ENCODE results near the gene GOLGA6L2. TPM values are rescaled to one million over a fixed set of nuclear protein-coding genes. Genes with fewer than 3 reads are reported as not detected.
"Not testable (repeated sequence)": the region's sequence is repeated elsewhere in the genome, so short reads cannot be mapped to it uniquely, and the experiment has no call there.

GOLGA6L2 gene
- total RNA-seq, 1 donor from 2014 or later = not detected

GRCh38 chr15:23416349-23417276 lies 30.4 kb downstream of the GOLGA6L2 start:
- Mint-ChIP-seq H3K27ac (ENCODE audit: unreplicated experiment) (no peak overlapping the region), H3K4me1 (ENCODE audit: low read depth, unreplicated experiment) (no peaks in the 10 kb centered on the region), H3K36me3 (ENCODE audit: unreplicated experiment) (no peaks in the 10 kb centered on the region), H3K4me3 (ENCODE audit: unreplicated experiment) (no peak overlapping the region), H3K27me3 (ENCODE audit: unreplicated experiment) (peaks cover 2% of the 10 kb centered on the region), H3K9me3 (ENCODE audit: unreplicated experiment) (peaks cover 6% of the 10 kb centered on the region)
- no peak for TF ChIP-seq CTCF (IDR thresholded peaks at IDR 0.05; ENCODE audit: partially characterized antibody, unreplicated experiment)
- peak; percentile 25 for DNase-seq

GRCh38 chr15:23415866-23416265 lies 31.2 kb downstream of the GOLGA6L2 start:
- not testable (repeated sequence) for H3K9me3 Mint-ChIP-seq (ENCODE audit: unreplicated experiment); H3K27me3 Mint-ChIP-seq (ENCODE audit: unreplicated experiment); H3K4me1 Mint-ChIP-seq (ENCODE audit: low read depth, unreplicated experiment); H3K36me3 Mint-ChIP-seq (ENCODE audit: unreplicated experiment); H3K27ac Mint-ChIP-seq (ENCODE audit: unreplicated experiment); H3K4me3 Mint-ChIP-seq (ENCODE audit: unreplicated experiment); DNase-seq

- H3K27me3 Mint-ChIP-seq (ENCODE audit: unreplicated experiment) = no peaks in the 10 kb centered on the region
- H3K9me3 Mint-ChIP-seq (ENCODE audit: unreplicated experiment) = peaks cover 7% of the 10 kb centered on the region
- H3K4me3 Mint-ChIP-seq (ENCODE audit: unreplicated experiment) = no peak overlapping the region
- H3K36me3 Mint-ChIP-seq (ENCODE audit: unreplicated experiment) = no peaks in the 10 kb centered on the region
- H3K27ac Mint-ChIP-seq (ENCODE audit: unreplicated experiment) = no peak overlapping the region
- H3K4me1 Mint-ChIP-seq (ENCODE audit: low read depth, unreplicated experiment) = no peaks in the 10 kb centered on the region
- no peak for DNase-seq
- TF ChIP-seq CTCF (IDR thresholded peaks at IDR 0.05; ENCODE audit: partially characterized antibody, unreplicated experiment) = no peak
Observed at GRCh38 chr15:23415321-23415865, 31.6 kb downstream of the GOLGA6L2 start.

- H3K27me3 Mint-ChIP-seq (ENCODE audit: unreplicated experiment); H3K4me1 Mint-ChIP-seq (ENCODE audit: low read depth, unreplicated experiment); H3K4me3 Mint-ChIP-seq (ENCODE audit: unreplicated experiment); DNase-seq; H3K36me3 Mint-ChIP-seq (ENCODE audit: unreplicated experiment); H3K9me3 Mint-ChIP-seq (ENCODE audit: unreplicated experiment); H3K27ac Mint-ChIP-seq (ENCODE audit: unreplicated experiment): not testable (repeated sequence)
Observed at GRCh38 chr15:23412881-23413600, 34.0 kb downstream of the GOLGA6L2 start.

- peaks cover 4% of the 10 kb centered on the region for H3K36me3 Mint-ChIP-seq (ENCODE audit: unreplicated experiment)
- no peak overlapping the region for H3K4me3 Mint-ChIP-seq (ENCODE audit: unreplicated experiment)
- TF ChIP-seq CTCF (IDR thresholded peaks at IDR 0.05; ENCODE audit: partially characterized antibody, unreplicated experiment) = no peak
- H3K4me1 Mint-ChIP-seq (ENCODE audit: low read depth, unreplicated experiment) = no peaks in the 10 kb centered on the region
- peaks cover 2% of the 10 kb centered on the region for H3K27me3 Mint-ChIP-seq (ENCODE audit: unreplicated experiment)
- no peak for DNase-seq
- H3K9me3 Mint-ChIP-seq (ENCODE audit: unreplicated experiment) = peaks cover 5% of the 10 kb centered on the region
- no peak overlapping the region for H3K27ac Mint-ChIP-seq (ENCODE audit: unreplicated experiment)
Observed at GRCh38 chr15:23411841-23412240, 35.2 kb downstream of the GOLGA6L2 start.

Measured in glutamatergic neuron (in vitro differentiated cells).